CD4-positive, alpha-beta T cell treated with Interleukin-10 for 1 hour (primary cell): ENCODE measurements around the gene CYB5B.
A peak's percentile ranks its signal among the peaks of the same experiment; 100 is the strongest.

Source experiments
- DNase-seq: peaks from one replicate; pipeline ENCODE4 v3.0.0-alpha.2; 2020

Gene CYB5B

DNA sequence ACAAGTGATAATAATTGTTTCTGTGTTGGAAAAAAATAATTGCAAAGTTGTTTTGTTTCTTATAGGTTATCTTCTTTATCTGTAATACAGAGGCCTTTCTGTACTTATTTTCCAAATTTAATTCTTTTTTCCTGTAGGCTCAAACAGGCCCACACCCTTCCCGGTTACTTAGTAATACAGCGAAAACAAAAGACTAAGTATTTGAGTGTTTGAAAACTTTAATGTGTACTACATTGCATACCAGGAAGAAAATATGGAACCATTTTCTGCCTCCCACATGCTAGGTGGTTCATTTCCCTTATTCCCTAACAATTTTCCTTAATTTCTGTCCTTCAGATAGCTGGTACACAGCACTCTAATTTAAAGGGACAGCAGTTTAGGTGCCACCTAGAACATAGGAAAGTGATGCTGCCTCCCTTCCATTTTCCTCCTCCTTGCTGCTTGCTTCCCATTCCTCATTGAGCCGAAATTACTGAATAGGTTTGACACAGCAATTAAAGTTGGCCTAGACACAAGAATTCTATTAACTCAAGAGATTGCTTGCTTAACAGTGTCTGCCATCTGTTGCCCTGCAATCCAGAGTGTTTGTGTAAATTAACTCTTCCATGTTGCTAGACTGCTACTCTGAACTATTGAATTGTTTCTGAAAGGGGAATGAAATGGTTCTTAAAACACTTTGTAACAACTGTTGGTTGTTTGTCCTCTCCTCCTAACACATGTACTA lies 24.2 kb downstream of the CYB5B start:
- DNase-seq: no peak

DNA sequence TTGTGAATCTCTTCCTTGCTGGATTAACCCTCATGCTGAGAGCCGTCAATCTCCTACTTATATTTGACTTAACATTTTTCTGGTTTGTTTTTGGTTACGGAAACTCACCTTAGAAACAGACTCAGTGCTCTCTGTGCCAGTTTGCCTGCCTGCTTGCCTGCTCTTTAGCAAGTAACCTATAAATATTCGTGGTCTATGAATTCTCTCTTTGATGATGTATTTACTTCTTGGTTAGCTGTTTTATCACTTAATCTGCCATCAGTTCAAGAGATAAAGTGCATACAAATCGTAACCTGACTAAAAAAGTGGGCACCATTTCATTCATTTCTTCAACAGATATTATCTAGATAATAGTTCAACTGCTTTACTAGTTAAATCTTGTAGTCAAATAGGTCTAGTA lies 26.7 kb downstream of the CYB5B start:
- no peak for DNase-seq

DNA sequence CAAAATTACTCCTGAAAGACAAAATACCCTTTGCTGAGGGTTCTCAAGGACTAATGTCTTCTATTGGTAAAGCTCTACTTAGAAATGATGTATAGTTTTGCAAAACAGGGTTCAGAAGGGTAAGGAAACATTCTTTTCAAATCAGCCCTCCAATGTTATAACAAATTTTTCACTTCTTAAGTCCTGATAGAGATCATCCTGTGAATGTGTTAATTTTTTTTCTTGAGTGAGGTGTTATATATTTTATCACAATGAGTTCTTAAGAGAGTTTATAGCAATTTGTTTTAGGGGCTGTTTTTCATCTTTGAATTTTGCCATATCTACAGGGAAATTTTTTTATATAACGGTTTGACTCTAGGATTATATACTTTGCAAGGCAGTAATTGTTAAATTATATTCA lies 29.5 kb downstream of the CYB5B start:
- no peak for DNase-seq

DNA sequence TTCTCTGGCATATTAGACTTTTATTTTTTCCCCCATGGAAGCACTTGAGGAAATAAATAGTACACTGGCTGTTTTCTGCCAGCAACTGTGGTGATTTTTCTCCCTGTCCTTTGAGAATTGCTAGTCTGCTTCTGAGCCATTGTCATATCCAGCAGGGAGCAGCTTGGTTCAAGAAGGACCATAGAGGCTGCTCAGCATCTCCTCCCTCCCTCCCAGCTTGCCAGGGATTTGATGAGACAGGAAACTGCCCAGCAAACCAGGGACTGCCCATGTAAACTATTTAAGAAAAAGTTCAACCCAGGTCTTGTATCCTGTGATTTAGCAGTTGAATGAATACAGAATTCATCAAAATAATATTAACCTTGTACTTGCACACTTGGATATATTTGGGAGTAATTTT lies 39.5 kb downstream of the CYB5B start:
- DNase-seq: no peak

DNA sequence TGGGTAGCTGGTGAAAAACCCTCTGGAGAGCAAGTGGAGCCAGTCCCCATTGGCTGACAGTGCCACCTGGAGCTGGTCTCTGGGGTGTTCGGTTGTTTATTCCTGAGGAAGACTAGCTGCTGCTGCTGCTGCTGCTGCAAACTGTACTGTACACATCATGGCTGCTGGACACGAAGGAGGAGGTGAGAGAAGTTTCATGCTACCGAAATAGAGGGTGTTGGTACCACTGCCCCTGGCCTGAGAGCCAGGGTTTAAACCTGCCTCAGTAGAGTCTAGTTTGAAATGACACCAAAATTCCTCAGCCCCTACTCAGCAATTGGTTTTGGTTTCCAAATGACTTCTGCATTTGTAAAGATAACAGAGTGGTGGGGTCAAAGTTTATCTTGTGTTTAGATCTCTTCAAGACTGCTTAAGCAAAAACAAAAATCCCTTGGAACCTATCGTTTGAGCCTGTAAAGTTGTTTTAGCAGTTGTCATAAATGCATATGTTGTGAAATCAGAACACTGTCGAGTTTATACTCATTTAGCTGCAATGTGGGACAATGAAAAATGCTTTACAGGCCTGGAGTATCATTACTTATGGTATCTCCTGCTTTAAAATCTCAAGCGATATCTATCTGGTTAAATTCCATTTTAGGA lies 40.8 kb downstream of the CYB5B start:
- peak; percentile 39 for DNase-seq

DNA sequence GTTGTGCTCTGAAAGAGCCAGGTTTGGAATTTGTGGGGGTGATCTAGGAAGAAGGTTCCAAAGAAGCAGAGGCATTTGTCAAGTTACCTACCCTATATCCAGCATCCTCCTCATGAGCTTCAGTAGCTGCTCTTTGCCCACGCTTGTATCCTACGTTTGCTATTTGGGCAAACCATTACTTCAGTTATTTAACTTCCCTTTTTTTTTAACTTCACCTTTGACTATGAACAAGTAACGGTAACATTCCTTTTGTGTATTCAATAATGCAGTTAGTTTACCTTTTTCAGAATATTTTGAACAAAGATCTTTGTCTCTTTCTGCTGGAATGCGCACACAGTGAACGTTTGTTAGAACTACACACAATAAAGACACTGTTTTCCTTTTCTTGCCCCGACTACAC lies 41.5 kb downstream of the CYB5B start:
- no peak for DNase-seq

DNA sequence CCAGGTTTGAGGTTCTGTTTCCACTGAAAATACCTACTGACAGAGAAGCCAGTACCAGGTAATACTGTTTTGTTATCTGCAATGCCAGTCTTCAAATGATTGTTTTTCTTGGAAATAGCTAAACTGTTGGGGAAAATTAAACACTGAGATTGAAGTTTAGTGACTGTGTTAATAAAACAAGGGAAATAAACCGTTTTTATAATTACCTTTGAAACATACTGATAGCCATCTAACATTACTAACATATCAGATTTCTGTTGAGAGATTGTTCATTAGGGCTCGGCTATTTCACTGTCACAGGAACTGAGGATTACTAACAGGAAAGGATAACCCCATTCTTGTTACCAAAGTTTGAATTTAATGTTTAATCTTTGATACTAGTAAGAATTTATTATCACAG lies 42.1 kb downstream of the CYB5B start:
- DNase-seq: no peak

DNA sequence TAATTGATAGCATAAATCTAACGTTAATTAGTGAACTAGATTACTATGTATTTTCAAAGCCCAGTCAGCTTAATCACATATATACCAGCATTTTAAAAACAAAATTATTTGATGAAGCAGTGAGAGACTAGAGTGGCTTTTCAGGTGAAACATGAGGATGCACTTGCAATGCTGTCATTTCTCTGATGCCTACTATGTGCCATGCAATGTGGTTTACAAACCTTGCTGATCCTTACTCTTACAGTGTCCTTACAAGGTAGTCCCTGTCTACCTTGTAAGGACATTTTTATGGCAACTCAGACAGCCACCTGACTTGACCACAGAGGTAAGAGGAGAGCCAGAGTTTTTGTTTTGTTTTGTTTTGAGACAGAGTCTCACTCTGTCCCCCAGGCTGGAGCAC lies 42.7 kb downstream of the CYB5B start:
- no peak for DNase-seq

DNA sequence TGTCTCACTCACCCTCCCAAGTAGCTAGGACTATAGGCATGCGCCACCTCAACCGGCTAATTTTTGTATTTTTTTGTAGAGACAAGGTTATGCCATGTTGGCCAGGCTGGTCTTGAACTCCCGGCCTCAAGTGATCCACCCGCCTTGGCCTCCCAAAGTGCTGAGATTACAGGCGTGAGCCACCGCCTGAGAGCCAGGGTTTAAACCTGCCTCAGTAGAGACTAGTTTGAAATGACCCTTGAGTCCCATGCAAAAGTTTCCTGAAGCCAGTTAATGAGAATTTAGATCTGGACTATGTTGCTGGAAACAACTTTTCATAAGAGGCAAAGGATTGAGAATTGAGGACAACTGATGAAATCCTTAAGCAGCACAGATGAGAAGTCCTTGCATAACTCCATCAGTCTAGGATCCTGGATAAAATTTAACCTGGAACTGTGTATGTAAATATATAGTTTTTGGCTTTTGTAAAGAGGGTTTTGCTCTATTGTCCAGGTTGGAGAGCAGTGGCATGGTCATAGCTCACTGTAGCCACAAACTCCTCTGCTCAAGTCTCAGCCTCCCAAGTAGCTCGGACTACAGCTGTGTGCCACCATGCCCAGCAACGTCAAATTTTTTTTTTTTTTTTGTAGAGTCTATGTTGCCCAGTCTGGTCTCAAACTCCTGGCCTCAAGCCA lies 43.2 kb downstream of the CYB5B start:
- no peak for DNase-seq

DNA sequence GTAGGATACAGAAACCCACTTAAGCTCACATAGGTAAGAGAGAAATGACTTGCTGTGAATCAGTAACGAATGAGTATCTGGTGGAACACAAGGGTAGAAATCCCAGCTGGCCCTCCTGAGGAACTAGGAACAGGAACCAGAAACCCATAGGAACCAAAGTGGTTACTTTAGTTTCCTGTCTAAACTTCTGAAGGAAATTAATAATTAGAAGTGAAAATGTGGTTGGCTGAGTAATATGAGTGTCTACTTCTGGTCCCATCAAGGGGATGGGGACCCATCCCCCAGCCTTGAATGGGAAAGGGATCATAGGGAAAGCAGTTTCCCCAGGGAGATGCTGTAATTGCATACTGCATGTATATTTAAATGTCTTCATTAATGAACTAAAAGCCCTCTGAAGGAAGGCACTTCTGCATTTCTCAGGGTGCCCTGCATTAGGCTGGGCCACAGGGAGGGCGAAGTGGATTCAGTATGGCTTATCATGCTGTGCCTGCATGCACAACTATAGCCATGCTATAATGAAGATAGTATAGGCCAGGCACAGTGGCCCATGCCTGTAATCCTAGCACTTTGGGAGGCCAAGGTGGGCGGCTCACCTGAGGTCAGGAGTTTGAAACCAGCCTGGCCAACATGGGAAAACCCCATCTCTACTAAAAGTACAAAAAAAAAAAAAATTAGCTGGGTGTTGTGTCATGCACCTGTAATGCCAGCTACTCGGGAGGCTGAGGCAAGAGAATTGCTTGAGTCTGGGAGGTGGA lies 45.6 kb downstream of the CYB5B start:
- no peak for DNase-seq

DNA sequence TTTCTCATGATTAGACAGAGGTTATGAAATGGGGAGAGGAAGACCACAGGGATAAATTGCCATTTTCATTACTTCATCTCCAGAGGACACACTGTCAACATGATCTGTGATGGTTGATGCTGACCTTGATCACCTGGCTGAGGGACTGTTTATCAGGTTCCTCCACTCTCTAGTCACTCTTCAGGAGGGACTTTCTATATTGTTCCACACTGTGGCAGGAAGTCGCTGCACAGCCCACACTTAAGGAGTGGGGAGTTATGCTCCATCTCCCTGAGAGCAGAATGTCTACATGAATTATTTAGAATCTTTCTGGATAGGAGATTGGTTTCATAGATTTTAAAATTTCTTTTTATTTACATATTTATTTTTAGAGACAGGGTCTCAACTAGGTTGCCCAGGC lies 46.7 kb downstream of the CYB5B start:
- no peak for DNase-seq

DNA sequence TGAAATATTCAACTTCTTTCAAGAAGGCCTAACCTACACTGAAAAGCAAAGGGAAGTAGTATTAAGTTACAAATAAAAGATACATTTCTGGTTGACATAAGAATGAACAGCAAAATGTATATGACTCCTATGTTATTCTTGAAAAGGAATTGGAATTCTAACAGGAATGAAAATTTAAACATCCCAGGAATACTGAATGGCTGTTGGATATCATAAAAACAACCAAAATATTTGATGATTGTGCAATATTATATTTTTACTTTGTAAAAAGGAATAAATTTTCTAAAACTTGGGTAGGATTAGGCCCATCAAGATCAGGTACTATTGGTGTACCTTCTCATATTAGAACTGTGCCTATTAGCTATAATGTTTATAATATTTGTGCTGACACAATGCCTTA lies 50.0 kb downstream of the CYB5B start:
- no peak for DNase-seq

DNA sequence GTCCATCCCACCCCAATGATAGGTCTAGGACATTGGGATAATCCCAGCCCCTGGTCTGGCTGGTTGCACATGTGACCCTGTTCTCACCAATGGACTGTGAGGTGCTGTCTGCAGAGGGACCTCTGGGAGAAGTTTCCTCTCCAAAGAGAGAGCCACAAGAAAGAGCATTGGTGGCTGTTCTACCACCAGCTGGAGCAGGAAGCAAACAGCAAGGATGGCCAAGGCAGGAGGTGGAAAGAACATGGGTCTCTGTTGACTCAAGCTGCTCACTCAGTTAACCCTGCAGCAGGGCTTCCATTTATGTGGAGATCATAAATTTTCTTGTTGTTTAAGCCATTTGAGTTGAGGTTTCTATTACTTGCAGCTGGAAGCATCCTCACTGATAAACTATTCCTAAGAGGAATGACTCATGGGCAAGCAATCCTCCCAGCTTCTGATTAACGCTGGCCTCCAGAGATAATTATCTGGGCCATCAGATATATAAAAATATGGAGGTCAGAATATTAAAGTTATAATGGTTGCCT lies 52.6 kb downstream of the CYB5B start:
- no peak for DNase-seq

DNA sequence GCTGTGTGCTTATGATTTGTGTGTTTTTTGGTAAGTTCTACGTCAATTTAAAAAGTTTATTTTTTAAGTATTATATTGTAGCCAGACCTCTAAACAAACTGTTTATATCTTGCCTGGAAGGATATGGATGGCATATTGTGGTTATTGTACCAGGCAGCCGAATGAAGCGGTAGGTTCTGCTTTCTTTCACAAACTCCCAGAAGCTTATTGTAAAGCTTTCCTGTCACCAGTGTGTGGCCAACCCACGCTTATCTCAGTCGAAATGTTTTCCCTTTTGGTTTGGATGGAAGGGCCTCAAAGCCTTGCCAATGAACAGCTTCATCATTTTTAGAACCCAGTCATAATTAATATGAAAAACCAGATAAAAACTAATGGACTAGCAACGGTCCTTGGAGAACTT lies 53.1 kb downstream of the CYB5B start:
- DNase-seq: no peak

DNA sequence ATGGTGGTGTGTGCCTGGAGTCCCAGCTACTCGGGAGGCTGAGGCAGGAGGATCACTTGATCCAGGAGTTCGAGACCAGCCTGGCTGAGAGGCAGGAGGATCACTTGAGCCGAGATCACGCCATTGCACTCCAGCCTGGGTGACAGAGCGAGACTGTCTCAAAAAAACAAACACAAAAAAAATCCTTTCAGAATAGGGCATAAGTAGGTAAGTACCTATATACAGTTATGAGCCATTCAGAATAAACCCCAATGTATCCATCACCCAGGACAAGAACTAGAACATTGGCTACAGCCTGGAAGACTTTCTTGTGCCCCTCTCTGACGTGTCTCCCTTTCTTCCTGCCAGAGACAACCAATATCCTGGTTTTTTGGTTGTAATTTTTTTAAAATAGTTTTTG lies 54.3 kb downstream of the CYB5B start:
- DNase-seq: no peak

DNA sequence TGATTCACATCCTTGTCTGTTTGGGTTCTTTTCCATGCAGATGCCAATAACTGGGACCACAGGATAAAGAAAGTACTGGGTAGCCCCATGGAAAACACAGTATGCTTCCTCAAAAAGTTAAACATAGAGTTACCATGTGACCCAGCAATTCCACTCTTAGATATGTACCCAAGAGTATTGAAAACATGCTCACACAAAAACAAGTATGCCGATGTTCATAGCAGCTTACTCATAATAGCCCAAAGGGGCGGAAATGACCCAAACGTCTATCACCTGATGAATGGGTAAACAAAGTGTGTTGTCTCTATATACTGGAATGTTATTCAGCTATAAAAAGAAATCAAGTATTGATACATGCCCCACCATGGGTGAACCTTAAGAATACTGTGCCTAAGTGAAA lies 55.4 kb downstream of the CYB5B start:
- DNase-seq: no peak

DNA sequence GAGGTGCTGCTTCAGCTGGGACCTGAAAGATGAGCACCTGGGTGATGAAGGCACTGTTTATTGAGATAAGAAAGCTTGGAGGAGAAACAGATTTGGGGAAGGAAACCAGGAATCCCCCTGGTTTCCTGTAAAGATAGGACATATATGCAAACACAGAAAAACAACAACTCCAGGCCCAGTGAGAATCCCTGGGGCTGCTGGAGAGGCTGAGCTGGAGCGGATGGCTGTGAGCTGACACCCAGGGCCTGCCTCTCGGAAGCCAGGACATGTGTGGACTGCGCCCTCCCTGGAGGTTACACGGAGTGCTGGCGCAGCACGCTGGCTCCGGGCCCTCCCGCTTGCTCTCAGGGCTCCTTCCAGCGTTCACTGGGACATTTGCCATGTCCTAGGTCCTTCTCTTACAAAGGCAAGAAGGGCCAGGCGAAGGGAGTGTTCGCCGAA lies 57.5 kb downstream of the CYB5B start:
- no peak for DNase-seq

DNA sequence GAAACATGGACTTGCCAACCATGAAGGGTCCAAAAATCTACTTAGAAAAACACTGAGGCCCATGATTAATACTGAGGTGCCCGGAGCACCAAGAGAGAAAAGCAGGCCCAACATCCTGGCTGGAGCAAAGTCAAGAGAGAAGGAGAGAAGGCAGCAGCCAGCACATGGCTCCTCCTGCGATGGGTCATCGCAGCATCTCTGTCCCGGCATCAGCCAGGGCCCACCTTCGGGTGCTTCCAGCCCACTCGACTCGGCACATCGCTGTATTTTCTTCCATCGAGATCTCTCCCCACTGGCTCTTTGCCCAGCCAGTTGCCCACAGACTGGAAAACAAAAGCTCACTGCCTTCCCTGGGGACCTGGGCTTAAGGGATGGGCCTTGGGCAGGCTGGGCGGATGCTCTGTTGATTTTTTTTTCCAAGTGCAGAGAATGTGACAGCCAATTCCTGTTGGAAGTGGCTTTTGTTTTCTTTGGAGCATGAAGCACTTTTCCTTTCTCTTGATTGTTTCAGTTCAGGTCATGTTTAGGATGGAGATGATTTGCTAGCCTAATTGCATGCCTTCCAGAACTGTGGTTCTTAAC lies 58.1 kb downstream of the CYB5B start:
- DNase-seq: no peak

DNA sequence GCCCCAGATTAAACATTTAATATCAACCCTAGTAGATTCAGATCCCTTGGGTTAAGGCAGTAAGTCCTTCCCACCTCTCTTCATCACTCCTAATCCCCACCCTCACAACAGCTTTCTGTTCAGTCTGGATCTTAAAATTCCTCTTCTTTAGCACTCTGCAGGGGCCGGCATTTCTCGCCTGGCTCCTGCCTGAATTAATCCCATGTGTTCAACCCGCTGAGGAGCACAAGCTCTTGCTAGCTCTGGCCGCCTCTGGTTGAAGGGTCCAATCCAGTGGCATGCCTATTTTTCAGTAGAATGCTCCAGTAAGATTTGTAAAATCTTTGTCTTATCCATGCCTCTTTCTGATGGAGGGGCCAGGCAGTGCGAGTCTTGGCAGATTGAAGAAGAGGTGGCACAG lies 59.2 kb downstream of the CYB5B start:
- no peak for DNase-seq

DNA sequence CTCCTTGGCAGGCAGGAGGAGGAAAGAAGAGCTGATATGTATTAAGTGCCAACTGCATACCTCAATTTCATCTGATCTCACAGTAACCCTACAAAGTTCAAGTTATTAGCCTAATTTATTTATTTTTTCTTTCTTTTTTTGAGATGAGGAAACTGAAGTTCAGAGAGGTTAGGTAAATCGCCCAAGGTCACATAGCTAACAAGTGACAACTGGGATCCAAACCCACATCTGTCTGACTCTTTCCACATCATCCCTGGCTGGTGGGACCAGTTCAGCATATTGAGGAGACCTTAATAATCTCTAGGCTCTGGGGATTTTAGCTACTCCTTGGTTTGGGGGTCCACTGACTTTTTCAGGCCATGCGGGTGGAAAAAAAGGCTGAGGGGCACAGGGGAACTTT lies 60.9 kb downstream of the CYB5B start:
- DNase-seq: no peak

DNA sequence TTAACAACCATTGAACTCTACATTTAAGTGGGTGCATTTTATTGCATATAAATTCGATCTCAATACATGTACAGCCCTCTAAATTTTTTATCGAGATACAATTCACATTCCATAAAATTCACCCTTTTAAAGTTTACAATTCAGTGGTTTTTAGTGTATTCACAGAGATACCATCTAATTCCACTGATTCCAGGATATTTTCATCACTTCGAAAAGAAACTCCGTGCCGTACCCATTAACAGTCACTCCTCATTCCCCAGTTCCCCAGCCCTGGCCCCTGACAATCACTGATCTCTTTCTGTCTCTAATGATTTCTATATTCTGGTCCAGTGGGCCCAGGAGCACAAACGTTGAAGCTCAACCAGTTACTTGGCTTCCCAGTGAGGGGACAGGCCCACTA lies 61.4 kb downstream of the CYB5B start:
- no peak for DNase-seq

DNA sequence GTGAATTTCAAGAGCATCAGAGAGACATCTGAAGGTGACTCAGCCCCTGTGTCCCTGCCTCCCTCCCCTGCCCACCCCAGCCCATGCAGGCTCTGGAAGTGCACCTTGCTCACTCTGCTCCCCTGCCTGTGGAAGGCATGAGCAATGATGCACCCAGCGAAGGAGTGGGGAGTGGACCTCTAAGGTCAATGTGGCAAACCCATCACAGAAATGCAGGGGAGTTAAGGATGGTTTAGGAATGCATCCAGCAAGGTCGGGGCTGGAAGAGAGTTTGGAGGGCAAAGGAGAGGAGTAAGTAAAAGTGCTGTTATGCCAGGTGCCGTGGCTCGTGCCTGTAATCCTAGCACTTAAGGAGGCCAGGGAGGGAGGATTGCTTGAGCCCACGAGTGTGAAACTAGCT lies 61.9 kb downstream of the CYB5B start:
- DNase-seq: no peak

DNA sequence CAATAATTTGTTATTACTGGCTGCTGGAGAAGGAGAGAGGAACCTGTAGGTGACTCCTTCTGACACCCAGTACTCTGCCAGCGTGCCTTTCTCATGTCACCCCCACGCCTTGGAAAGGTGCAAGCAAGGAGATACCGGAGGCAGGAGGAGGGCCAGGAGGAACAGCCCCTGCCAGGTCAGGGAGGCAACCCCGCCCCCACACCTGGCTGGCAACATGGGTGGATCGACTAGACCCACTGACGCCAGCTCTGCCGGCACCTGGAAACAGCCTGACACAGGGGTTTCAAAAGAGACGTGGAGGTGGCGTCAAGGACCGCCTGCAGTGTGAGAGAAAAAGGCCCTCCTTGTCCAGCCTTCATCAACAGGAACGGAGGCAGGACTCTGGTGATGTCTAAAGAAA lies 62.3 kb downstream of the CYB5B start:
- no peak for DNase-seq
